H1 (cell line): ENCODE results near the gene CHPT1. TPM values are rescaled to one million over a fixed set of nuclear protein-coding genes. Genes with fewer than 3 reads are reported as not detected.

Experiments
- CTCF ChIA-PET: fragments of 300-600 bp; sonication (Branson Sonifier 250); formaldehyde crosslinking; loops from one replicate; lab custom pipeline; 2021; ENCODE audit not compliant: partially characterized antibody; lab: Charles Lee
- POLR2A ChIA-PET: fragments of 300-600 bp; sonication (Branson Sonifier 250); formaldehyde crosslinking; loops from one replicate; lab custom pipeline; 2021; ENCODE audit warnings: inconsistent platforms; ENCODE audit not compliant: partially characterized antibody; lab: Charles Lee
- DNase-seq, 2 experiments: peaks; one replicate each; pipeline versions ENCODE4 v3.0.0 to v3.0.0-alpha.2; 2010 to 2022; ENCODE audit warnings: low spot score in 2 of 2, low read depth in 1 of 2, mixed read lengths in 1 of 2
- FAIRE-seq: peaks from 2 replicates; lab custom pipeline; 2011; peaks lifted over from hg19 to GRCh38; lab: Jason Lieb, UNC
- H2AFZ ChIP-seq: 2 replicates; pipeline ENCODE4 v1.8.1; 2012; ENCODE audit warnings: low read length, inconsistent platforms
- H2AK5ac ChIP-seq: 2 replicates; pipeline ENCODE4 v1.6.1; 2013; ENCODE audit warnings: low read depth, low read length
- H2BK120ac ChIP-seq: replicated peaks from 2 replicates; pipeline ENCODE3; 2013; ENCODE audit warnings: low read depth, low read length, inconsistent platforms
- H2BK12ac ChIP-seq: 2 replicates; pipeline ENCODE4 v1.6.1; 2013; ENCODE audit warnings: low read depth, low read length
- H2BK15ac ChIP-seq: 2 replicates; pipeline ENCODE4 v1.6.1; 2013; ENCODE audit warnings: low read length
- H2BK20ac ChIP-seq: 2 replicates; pipeline ENCODE4 v1.6.1; 2013; ENCODE audit warnings: low read length
- H2BK5ac ChIP-seq: 2 replicates; pipeline ENCODE4 v1.6.1; 2013; ENCODE audit warnings: low read depth, low read length
- H3K14ac ChIP-seq: 2 replicates; pipeline ENCODE4 v1.6.1; 2013; ENCODE audit warnings: inconsistent platforms; ENCODE audit not compliant: insufficient read length
- H3K18ac ChIP-seq: 2 replicates; pipeline ENCODE4 v1.6.1; 2013; ENCODE audit warnings: low read length; ENCODE audit errors: extremely low read depth
- H3K23ac ChIP-seq: 2 replicates; pipeline ENCODE4 v1.6.1; 2013; ENCODE audit warnings: inconsistent platforms; ENCODE audit not compliant: insufficient read length
- H3K23me2 ChIP-seq: 2 replicates; pipeline ENCODE4 v1.6.1; 2013; ENCODE audit warnings: low read depth, low read length
- H3K27ac ChIP-seq: 2 replicates; pipeline ENCODE4 v1.6.1; 2011; ENCODE audit warnings: low read depth, low read length, inconsistent platforms
- H3K27me3 ChIP-seq, 4 experiments: replicated peaks in 1 of 4; 1 replicate in 1 of 4; 2 replicates in 3 of 4; pipeline versions ENCODE4 v1.6.1 to v1.8.1; 2011 to 2013; ENCODE audit warnings: low read length in 3 of 4, mild to moderate bottlenecking in 3 of 4, inconsistent platforms in 2 of 4, mixed read lengths in 2 of 4, moderate library complexity in 1 of 4; ENCODE audit not compliant: control insufficient read depth in 3 of 4, insufficient read depth in 3 of 4; ENCODE audit errors: extremely low read depth in 1 of 4
- H3K36me3 ChIP-seq, 4 experiments: 2 replicates each; pipeline versions ENCODE4 v1.6.1 to v1.8.1; 2011 to 2013; ENCODE audit warnings: mild to moderate bottlenecking in 4 of 4, low read length in 3 of 4, moderate library complexity in 2 of 4, control low read depth in 1 of 4, inconsistent platforms in 1 of 4; ENCODE audit not compliant: insufficient read depth in 4 of 4, control insufficient read depth in 2 of 4
- H3K4ac ChIP-seq: replicated peaks from 2 replicates; pipeline ENCODE3; 2013; ENCODE audit warnings: low read length, low read depth, mixed read lengths, inconsistent platforms; ENCODE audit not compliant: insufficient read length
- H3K4me1 ChIP-seq, 4 experiments: replicated peaks in 1 of 4; 1 replicate in 1 of 4; 2 replicates in 3 of 4; pipeline versions ENCODE4 v1.6.1 to v1.8.1; 2011 to 2013; ENCODE audit warnings: low read length in 3 of 4, inconsistent platforms in 2 of 4, mixed read lengths in 1 of 4; ENCODE audit not compliant: insufficient read depth in 4 of 4, control insufficient read depth in 3 of 4
- H3K4me2 ChIP-seq, 2 experiments: 2 replicates each; pipeline versions ENCODE4 v1.6.1 to v1.8.1; 2011 to 2013; ENCODE audit warnings: low read depth in 2 of 2, low read length in 2 of 2, control low read depth in 1 of 2, inconsistent platforms in 1 of 2, mild to moderate bottlenecking in 1 of 2; ENCODE audit not compliant: insufficient read depth in 1 of 2
- H3K4me3 ChIP-seq, 4 experiments: fragments of 200-600, 300-600 bp in 1 of 4; sonication (generic), shearing (Covaris generic), sonication (Bioruptor Twin) in 1 of 4; 2 replicates each; pipeline versions ENCODE4 v1.5.1 to v1.8.1; 2011 to 2016; ENCODE audit warnings: low read length in 4 of 4, low read depth in 3 of 4, control low read depth in 2 of 4, inconsistent platforms in 2 of 4, mild to moderate bottlenecking in 2 of 4, mixed read lengths in 1 of 4, moderate library complexity in 1 of 4; ENCODE audit not compliant: insufficient read depth in 2 of 4; ENCODE audit errors: extremely low read depth in 1 of 4
- H3K56ac ChIP-seq: replicated peaks from 2 replicates; pipeline ENCODE3; 2013; ENCODE audit warnings: low read depth, mild to moderate bottlenecking, mixed read lengths, low read length, inconsistent platforms; ENCODE audit not compliant: insufficient read length
- H3K79me1 ChIP-seq: 2 replicates; pipeline ENCODE4 v1.6.1; 2013; ENCODE audit warnings: low read depth, low read length, control low read depth
- H3K79me2 ChIP-seq, 2 experiments: 2 replicates each; pipeline versions ENCODE4 v1.6.1 to v1.8.1; 2012 to 2013; ENCODE audit warnings: low read length in 2 of 2, mild to moderate bottlenecking in 2 of 2, inconsistent platforms in 1 of 2; ENCODE audit not compliant: insufficient read depth in 2 of 2, control insufficient read depth in 1 of 2
- H3K9ac ChIP-seq, 4 experiments: replicated peaks in 1 of 4; 1 replicate in 1 of 4; 2 replicates in 3 of 4; pipeline versions ENCODE4 v1.6.1 to v1.8.1; 2011 to 2013; ENCODE audit warnings: low read depth in 3 of 4, low read length in 3 of 4, control low read depth in 2 of 4, mild to moderate bottlenecking in 2 of 4, moderate library complexity in 2 of 4, inconsistent platforms in 1 of 4; ENCODE audit errors: extremely low read depth in 1 of 4
- H3K9me3 ChIP-seq, 2 experiments: 2 replicates each; pipeline versions ENCODE4 v1.6.1 to v1.8.1; 2012 to 2013; ENCODE audit warnings: mild to moderate bottlenecking in 2 of 2, moderate library complexity in 2 of 2, control low read depth in 1 of 2, inconsistent platforms in 1 of 2, low read depth in 1 of 2, low read length in 1 of 2, mixed read lengths in 1 of 2; ENCODE audit not compliant: insufficient read depth in 2 of 2
- H4K20me1 ChIP-seq, 2 experiments: replicated peaks in 1 of 2; 2 replicates each; pipeline versions ENCODE3 to v1.8.1; 2011 to 2013; ENCODE audit warnings: inconsistent platforms in 2 of 2, low read length in 2 of 2, mild to moderate bottlenecking in 1 of 2; ENCODE audit not compliant: insufficient read depth in 2 of 2, control insufficient read depth in 1 of 2
- H4K5ac ChIP-seq: 2 replicates; pipeline ENCODE4 v1.6.1; 2013; ENCODE audit warnings: low read length, low read depth, mixed read lengths, inconsistent platforms; ENCODE audit not compliant: insufficient read length
- H4K8ac ChIP-seq: 2 replicates; pipeline ENCODE4 v1.8.0; 2013; ENCODE audit warnings: mild to moderate bottlenecking, moderate library complexity, low read length, inconsistent platforms; ENCODE audit not compliant: insufficient read depth; ENCODE audit errors: extremely low read depth
- H4K91ac ChIP-seq: replicated peaks from 2 replicates; pipeline ENCODE3; 2013; ENCODE audit warnings: low read length, mixed read lengths, inconsistent platforms; ENCODE audit not compliant: insufficient read length
- CHD1 ChIP-seq: IDR thresholded peaks from 2 replicates; pipeline ENCODE4 v1.6.1; 2012; ENCODE audit warnings: low read depth, low read length, improper control_type of control experiment
- KDM5A ChIP-seq: fragments of 200-600 bp; IDR thresholded peaks from 2 replicates; pipeline ENCODE4 v1.7.1; 2012; ENCODE audit warnings: mild to moderate bottlenecking, low read length, inconsistent platforms, mixed read lengths
- SP1 ChIP-seq: IDR thresholded peaks from 2 replicates; pipeline ENCODE4 v1.6.1; 2011; ENCODE audit warnings: low read depth, low read length
- WGBS, 2 experiments: shearing (Covaris generic) in 1 of 2; methylation state at CpG; one replicate each; pipeline versions ENCODE4 v1.1.6 to v1.1.7; 2013 to 2015; ENCODE audit warnings: low lambda C conversion rate in 2 of 2, mixed read lengths in 2 of 2, inconsistent platforms in 1 of 2, low coverage in 1 of 2, missing lambda C conversion rate in 1 of 2; ENCODE audit not compliant: insufficient replicate concordance in 2 of 2, insufficient coverage in 1 of 2, insufficient read length in 1 of 2; ENCODE audit errors: extremely low coverage in 1 of 2, missing lambda C conversion rate in 1 of 2; 5-methylcytosine and 5-hydroxymethylcytosine counted together
- polyA plus RNA-seq, 7 experiments: library from polyadenylated mRNA; depleted of rRNA in 3 of 7; stranded (reverse) in 5 of 7; unstranded in 2 of 7; fragments of >200 nt in 5 of 7; fragments of 200-250 nt in 2 of 7; gene quantifications; 1 replicate in 5 of 7; 2 replicates in 1 of 7; 4 replicates in 1 of 7; pipeline versions ENCODE4 v1.2.1 to v1.2.3, GENCODE V29; 2011 to 2013; ENCODE audit warnings: missing spikeins in 2 of 7, mixed read lengths in 2 of 7
- total RNA-seq: library from RNA; stranded (reverse); fragmentation: NEBNext Ultra II Directional; extraction: Animal tissue kit (Norgen Biotek cat#: 25700); gene quantifications from 2 replicates; pipeline ENCODE4 v1.2.1, GENCODE V29; 2021

Gene CHPT1
- total and polyA plus RNA-seq, 2 of the 8 experiments (the other 6 are each of a cell fraction or from before 2014, with no cell fraction given): 13.3 to 22.5 TPM

- POLR2A ChIA-PET: no interaction called here
- no peak overlapping the region for H3K56ac ChIP-seq
- no peak overlapping the region for H2BK5ac ChIP-seq
- no peaks in the 10 kb centered on the region for H3K79me1 ChIP-seq
- 87% methylated on average over 2 of the region's 2 CpGs; no CpG with 5 or more reads in 1 of the 2 experiments for WGBS, 2 experiments
- H3K79me2 ChIP-seq: 0 out of 4 replicates have a peak, but pooled peaks cover 0 to under 1% of the 10 kb centered on the region in 2 experiments
- H3K23me2 ChIP-seq: peaks cover 11% of the 10 kb centered on the region; the same call in 1 of the 2 replicates
- no peak overlapping the region for H3K9ac ChIP-seq
- H2BK20ac ChIP-seq: no peak overlapping the region
- no peak overlapping the region for H3K14ac ChIP-seq
- CTCF ChIA-PET: no interaction called here
- H4K91ac ChIP-seq: no peak overlapping the region
- no peak overlapping the region for H3K18ac ChIP-seq
- no peak overlapping the region for H3K4me2 ChIP-seq
- no peak overlapping the region for H2BK120ac ChIP-seq
- TF ChIP-seq KDM5A: no peak
- TF ChIP-seq CHD1: no peak
- no peak for TF ChIP-seq SP1
- H2AFZ ChIP-seq: no peak overlapping the region
- H3K4ac ChIP-seq: no peak overlapping the region
- no peak overlapping the region for H4K5ac ChIP-seq
- H4K20me1 ChIP-seq: no peaks in the 10 kb centered on the region
- no peak overlapping the region for H4K8ac ChIP-seq
- no peak for FAIRE-seq
- peaks cover 2 to 18% (median 12%) of the 10 kb centered on the region in 4 experiments for H3K27me3 ChIP-seq
- H3K23ac ChIP-seq: no peak overlapping the region
- no peak overlapping the region for H3K27ac ChIP-seq
- H3K9me3 ChIP-seq: no peaks in the 10 kb centered on the region
- DNase-seq: no peak
- H2AK5ac ChIP-seq: no peak overlapping the region
- H3K4me3 ChIP-seq: no peak overlapping the region
- H2BK12ac ChIP-seq: no peak overlapping the region
- H2BK15ac ChIP-seq: no peak overlapping the region
- H3K36me3 ChIP-seq: no peaks in the 10 kb centered on the region
- H3K4me1 ChIP-seq: peaks cover 0 to 4% (median 3%) of the 10 kb centered on the region in 4 experiments; a peak in 3 of 7 replicates
Measured at GRCh38 chr12:101694986-101695385, 2.5 kb upstream of the CHPT1 start.
